Muscle of back (tissue), 11 donors: ENCODE results near the gene TNS2. TPM values are rescaled to one million over a fixed set of nuclear protein-coding genes. Genes with fewer than 3 reads are reported as not detected.
"Not testable (repeated sequence)": the region's sequence is repeated elsewhere in the genome, so short reads cannot be mapped to it uniquely, and the experiment has no call there.

Experiments used
- DNase-seq, 3 donors: peaks; one replicate each; pipeline versions ENCODE4 v3.0.0 to v3.0.0-alpha.2; 2013
- polyA plus RNA-seq, 10 donors: library from polyadenylated mRNA; unstranded; fragments of 120-200 nt; gene quantifications; one replicate each; pipeline ENCODE4 v1.2.1, GENCODE V29; 2013; ENCODE audit not compliant: insufficient read length in 10 of 10

The TNS2 gene
- polyA plus RNA-seq, 10 donors: 60.2 to 137 (median 84.2) TPM

DNA sequence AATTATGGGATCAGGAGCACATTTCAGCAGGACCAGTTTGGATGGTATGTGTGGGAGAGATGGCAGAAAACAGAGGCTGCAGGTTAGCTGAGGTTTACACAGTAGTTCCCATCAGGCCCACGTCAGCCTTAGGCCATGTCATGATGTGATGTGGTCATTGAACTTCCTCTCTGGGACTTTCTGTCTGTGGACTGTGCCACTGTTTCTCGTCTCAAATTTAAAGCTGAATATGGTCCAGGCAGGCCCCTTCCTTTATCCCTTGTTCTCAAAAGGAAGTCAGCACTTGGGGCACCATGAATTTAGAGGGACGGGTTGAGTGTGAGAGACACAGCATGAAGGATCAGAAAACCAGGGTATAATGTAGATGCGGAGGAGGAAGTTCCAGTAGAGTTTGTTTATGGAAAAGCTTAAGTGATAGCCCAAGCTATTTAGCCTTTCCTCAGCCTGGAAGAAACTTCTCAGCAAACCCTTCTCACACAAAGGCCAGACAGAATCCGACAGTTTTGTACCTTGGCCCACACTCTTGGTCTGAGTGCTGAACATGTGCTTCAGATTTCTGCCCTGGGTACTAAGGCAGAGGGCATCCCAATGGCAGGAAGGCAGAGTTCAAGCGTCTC, 44.0 kb downstream of the TNS2 start:
- DNase-seq: no peak

DNA sequence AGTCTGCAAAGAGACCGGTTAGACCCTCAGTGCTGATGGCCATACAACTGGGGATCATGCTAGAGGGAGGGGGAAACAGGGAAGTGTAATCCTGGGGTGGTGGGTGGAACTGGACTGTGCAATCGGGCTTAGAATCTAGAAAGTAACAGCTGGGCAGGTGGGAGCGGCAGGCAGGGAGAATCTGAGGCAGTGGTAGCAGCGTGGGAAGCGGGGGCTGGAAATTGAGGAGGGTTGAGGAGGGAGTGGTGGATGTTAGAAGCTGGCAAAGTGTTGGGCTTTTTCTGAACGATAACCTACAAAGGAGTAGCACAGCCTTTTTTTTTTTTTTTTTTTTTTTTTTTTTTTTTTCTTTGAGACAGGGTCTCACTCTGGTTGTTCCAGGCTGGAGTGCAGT, 44.5 kb downstream of the TNS2 start:
- DNase-seq: no peak

DNA sequence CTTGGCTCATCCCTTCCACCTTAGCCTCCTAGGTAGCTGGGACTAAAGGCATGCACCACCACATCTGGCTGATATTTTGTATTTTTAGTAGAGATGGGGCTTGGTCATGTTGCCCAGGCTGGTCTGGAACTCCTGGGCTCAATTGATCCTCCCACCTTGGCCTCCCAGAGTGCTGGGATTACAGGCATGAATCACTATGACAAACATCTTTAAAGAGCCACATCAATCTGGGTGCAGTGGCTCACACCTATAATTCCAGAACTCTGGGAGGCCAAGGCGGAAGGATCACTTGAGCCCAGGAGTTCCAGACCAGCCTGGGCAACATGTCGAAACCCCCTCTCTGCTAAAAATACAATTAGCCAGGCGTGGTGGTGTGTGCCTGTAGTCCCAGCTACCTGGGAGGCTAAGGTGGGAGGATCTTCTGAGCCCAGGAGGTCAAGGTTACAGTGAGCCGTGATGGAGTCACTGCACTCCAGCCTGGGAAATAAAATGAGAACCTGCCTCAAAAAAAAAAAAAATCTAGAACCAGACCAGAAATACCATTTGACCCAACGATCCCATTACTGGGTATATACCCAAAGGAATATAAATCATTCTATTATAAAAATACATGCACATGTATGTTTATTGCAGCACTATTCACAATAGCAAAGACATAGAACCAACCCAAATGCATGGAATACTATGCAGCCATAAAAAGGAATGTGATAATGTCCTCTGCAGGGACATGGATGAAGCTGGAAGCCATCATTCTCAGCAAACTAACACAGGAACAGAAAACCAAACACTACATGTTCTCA, 45.1 kb downstream of the TNS2 start:
- DNase-seq: not testable (repeated sequence)

DNA sequence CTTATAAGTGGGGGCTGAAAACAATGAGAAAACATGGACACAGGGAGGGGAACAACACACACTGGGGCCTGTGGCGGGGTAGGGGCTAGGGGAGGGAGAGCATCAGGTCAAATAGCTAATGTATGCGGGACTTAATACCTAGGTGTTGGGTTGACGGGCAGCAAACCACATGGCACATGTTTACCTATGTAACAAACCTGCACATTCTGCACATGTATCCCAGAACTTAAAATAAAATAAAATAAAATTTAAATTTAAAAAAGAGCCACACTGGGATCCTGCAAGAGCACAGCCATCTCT, 45.7 kb downstream of the TNS2 start:
- not testable (repeated sequence) for DNase-seq

DNA sequence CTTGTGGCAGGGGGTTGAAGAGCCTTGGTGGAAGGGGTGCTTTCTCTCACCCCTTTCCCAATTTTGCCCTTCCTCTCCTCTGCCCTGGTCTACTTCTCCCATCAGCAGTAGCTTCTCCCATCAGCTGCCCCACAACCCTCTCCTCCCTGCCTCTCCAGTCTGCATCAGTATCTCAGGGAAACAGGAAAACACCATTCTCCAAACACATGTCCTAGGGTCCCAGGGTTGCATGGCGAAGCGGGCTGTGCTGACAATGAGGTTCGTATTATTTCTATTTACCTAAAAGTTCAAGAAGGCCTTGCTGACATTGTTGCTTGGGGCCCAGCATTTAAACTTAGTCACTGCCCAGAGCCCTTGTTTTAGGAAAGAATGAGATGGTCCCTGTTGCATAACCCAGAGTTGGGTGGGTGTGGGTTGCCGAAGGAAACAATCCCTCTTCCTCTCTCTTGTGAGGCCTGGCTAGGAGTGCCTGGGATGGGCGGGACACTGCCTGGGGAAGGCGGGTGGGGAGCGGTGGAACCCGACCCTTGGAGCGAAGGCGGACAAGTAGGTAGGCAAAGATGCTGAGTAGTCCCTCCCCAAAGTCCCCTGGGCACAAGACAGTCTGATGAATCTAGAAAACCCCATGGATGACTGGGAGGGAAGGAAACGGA, 46.4 kb downstream of the TNS2 start:
- peak; percentile 77 to 92 (median 82) for DNase-seq

DNA sequence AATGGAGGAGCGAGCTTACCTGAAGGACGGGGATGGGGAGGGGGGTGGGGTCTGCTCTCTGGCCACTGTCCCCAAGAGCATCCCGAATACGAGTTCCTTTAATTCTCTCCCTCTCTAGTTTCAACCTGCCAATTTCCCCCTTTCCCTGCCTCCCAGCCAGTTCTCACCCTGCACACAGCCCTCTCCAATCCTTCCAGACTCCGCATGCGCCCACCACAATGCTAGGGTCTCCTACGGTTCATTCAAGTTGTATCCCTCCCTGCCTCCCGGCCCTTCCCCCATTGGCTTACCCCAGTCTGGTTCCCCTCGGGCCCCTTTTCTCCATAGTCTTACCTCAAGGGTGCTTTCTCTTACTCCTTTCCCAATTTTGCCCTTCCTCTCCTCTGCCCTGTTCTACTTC, 46.9 kb downstream of the TNS2 start:
- DNase-seq: peak in 1 of 3 donors; percentile 70

DNA sequence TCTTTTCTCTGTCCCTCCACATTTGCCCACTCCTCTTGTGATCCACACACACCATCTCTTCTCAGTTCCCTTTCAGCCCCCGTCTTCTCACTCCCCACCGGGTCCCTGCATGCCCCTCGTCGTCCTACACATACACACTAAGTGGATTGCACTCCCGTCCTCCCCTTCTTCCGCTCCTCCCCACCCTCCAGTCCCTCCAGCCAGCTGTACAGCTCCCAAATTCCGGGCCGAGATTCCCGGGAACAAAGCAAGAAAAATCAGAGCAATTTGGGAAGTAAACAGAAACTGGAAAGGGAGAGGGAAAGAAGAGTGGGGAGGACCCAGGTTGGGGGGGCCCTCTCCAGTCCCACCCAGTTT, 47.3 kb downstream of the TNS2 start:
- DNase-seq: peak; percentile 57 to 91 (median 79)

DNA sequence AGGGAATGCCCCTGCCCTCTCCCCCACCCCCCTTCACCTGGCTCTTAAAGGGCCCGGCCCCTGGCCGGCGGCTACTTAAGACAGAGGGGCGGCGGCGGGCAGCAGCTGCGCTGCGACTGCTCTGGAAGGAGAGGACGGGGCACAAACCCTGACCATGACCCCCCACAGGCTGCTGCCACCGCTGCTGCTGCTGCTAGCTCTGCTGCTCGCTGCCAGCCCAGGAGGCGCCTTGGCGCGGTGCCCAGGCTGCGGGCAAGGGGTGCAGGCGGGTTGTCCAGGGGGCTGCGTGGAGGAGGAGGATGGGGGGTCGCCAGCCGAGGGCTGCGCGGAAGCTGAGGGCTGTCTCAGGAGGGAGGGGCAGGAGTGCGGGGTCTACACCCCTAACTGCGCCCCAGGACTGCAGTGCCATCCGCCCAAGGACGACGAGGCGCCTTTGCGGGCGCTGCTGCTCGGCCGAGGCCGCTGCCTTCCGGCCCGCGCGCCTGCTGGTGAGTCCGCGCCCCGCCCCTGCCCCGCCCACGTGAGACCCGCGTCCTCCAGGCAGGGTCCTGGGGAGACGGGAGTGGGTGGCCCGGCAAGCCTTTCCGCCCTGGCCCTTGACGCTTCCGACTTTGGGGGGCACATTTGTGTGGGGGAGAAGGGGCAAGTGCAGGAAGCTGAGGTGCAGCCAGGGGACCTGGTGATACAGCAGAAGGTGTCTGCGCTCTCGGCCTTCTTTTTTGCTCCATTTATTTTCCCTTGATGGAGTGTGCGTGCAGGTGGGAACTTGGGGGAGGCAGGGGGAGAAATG, 47.9 kb downstream of the TNS2 start, which contains the start of gene IGFBP6:
TSS of gene IGFBP6 (plus strand) at position 104 of the 790 bp plus-strand sequence. CDS start at position 155, 51 bp downstream.
- peak; percentile 38 to 87 (median 60) for DNase-seq

DNA sequence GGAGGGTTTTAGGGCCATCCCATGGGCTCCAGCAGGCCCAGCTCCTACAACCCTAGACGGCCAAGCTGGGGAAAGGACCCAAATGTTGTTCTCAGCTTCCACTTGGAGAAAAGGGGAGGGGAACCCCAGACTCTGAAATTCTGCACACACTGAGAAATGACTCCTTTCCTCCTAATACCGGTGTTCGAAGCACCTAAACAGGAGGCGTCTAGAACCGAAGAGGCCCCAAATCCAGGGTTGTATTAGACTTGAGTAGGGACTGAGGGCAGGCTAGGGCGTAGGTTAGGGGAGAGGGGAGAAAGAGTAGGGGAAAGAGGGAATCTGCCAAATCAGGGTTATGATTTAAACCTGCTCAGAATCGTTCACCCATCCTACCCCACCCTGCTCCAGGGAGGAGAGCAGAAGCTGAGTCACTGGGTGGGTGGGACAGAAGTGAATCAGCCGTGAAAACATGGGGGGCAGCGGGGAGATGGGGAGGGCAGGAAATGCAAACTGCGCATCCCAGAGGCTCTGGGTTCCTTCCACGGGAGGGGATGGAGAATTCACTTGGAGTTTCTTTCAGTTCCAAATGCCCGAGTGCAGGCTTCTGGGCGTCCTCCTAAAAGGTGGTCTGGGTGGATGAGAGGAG, 48.6 kb downstream of the TNS2 start:
- DNase-seq: peak; percentile 46 to 75 (median 74)

DNA sequence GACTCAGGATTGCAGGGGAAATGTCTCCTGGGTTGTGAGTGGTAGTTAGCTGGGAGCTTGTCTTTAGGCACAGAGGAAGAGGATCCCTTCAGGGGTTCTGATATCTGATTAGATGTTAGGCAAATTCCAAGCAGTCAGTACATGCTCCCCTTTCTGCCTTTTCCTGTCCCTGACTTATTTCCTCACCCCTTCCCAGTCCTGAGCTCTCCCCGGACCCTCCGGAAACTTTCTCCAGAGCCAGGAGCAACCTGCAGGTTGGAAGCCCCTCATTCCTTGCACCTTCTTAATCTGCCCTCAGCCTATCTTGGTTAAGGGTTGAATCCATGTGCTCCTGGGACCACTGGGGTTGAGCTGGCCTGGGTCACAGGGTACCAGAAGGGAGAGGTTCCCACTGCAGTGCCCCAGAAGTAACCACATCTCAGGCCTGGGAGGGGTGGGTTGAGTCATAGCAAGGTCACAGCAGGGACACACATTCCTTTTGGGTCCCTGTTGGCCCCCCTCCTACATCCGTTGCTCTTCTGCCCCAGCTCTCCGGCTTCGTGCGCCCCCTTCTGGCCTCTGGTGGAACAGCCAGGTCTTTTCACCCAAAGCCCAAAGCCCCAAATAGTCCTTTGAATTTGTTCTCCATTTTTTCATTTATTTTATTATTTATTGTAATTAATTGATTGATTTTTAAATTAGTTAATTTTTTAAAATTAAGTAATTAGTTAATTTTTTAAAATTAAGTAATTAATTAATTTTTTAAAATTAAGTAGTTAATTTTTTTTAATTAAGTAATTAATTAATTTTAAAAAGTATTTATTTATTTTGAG, 49.4 kb downstream of the TNS2 start:
- DNase-seq: peak; percentile 92 to 95 (median 94)

DNA sequence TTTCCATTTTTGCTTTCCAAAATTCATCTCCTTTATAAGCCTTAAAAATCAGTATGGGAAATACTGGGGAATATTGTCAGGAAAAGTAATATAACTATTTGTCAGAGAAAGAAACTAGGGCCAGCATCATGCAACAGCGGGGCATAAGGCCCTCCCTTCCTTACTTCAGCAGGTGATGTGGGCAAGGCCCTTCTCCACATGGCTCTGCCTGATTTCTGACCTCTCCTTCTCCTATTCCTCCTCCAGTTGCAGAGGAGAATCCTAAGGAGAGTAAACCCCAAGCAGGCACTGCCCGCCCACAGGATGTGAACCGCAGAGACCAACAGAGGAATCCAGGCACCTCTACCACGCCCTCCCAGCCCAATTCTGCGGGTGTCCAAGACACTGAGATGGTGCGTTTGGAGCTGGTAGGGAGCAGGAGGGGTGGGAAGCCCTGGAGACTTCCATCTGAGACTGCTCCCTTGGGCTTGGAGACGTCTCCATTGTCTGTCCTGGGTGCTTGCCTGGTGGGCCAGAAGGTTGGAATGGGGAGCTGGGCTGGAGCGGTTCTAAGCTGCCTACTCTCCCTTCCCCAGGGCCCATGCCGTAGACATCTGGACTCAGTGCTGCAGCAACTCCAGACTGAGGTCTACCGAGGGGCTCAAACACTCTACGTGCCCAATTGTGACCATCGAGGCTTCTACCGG, 50.7 kb downstream of the TNS2 start:
- no peak for DNase-seq

DNA sequence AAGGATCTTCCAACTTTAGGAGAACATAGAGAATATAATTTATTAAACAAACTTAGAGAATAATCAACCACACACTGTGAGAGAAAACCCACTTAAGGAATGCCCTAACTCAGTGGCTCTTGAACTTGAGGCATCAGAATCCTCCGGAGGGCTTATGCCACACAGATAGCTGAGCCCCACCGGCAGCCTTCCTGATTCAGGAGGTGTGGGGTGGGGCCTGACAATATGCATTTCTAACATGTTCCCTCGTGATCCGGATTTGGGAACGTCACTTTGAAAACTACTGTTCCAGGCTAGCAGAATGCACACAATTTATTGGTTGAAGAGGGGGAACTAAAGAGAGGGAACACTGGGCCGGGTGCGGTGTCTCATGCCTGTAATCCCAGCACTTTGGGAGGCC, 51.4 kb downstream of the TNS2 start:
- no peak for DNase-seq

DNA sequence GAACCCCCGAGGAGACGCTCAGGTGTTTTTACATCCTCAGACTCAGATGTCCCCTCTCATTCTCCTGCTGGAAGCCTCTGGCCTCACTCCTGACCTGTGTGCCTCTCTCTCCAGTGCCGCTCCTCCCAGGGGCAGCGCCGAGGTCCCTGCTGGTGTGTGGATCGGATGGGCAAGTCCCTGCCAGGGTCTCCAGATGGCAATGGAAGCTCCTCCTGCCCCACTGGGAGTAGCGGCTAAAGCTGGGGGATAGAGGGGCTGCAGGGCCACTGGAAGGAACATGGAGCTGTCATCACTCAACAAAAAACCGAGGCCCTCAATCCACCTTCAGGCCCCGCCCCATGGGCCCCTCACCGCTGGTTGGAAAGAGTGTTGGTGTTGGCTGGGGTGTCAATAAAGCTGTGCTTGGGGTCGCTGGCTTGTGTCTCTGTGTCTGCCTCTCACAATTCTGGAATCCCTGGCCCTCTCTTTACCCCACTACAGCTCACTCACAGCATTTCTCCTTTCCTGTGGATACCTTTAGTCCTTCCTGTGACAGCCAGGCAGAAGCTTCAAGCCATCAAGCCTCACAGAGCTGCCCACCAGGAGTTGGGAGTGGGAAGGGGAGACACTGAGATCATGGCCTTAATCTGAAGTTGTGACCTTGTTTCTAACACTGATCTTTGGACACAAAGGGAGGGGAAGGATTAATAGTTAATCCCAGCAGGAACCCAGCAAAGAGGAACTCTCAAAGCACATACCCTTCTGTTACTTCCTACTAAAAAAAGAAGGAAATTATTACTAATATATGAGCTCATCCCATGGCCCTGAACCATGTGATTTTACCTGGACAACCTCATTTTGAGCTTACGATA, 52.3 kb downstream of the TNS2 start:
- DNase-seq: no peak

DNA sequence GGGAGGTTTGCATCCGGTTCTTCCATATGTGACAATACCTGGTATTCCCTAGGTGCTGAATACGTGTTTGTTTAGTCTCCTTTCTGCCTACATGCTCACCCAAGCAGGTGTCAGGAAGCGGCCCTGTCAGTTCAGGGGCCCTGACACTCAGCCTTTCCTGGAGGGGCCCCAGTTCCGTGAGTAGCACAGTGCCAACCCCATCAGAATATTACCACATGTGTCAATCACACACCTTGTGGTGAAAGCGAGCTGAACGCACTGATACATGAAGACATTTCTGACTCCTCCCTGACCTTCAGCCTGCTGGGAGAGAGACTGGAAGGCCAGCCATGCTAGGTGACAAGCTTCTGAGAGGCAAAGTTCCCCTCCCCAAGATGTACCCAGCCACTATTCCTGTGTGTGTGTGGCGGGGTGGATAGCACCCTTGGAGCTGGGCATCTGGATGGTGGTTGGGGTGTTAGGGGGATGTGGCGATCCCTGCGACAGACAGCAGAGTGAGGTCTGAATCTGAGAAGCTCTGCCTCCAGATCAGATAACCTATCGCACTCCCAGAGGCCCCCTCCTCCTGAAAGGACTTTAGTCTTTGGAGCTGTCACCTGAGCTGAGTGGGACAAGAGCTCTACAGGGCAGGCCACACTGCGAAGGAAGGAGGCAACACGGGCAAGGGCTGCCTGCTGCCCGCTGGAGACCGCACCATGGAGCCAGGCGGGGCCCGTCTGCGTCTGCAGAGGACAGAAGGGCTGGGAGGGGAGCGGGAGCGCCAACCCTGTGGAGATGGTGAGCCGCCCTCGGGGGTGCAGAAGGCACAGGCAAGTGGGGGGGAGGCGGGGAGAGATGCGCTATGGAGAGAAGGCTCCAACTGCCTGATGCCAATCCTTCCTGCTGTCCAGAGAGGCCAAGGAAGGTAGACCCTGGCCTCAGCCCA, 53.3 kb downstream of the TNS2 start, which contains the start of gene SOAT2:
TSS of gene SOAT2 (plus strand) at position 604 of the 925 bp plus-strand sequence. CDS start at position 696, 92 bp downstream.
- DNase-seq: no peak

DNA sequence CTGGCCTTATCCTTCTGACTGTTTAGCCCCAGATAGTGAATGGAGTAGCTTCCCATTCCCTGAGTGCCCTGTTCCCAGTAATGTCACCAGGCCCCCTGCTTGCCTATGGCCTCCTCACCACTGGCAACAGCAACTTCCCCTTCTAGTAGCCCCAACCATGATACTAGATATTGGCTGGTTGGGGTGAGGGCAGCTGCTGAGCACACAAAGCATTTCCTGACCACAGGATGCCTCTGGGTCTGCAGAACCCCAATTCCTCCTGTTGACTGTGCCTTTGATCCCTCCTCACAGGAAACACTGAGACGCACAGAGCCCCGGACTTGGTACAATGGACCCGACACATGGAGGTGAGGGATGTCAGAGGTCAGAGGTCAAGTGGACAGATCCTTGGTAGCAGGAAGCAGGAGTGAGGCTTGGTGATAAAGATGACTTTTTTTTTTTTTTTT, 54.0 kb downstream of the TNS2 start:
- DNase-seq: no peak

DNA sequence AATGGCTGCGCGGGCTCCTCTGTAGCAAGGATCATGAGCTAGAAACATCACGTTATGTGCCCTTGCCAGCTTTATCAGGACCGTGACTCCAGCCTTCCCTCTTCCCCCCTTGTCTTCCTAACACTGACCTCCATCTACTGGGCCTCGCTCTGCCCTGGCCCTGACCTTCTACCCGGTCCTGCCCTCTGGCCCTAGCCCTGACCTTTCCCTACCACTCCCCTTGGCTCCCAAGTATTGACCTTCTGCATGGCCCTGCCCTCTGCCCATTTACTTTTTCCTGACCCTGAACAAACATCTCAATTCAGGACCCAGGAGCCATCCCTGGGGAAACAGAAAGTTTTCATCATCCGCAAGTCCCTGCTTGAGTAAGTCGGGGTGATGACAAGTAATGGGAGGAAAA, 55.4 kb downstream of the TNS2 start:
- DNase-seq: no peak

DNA sequence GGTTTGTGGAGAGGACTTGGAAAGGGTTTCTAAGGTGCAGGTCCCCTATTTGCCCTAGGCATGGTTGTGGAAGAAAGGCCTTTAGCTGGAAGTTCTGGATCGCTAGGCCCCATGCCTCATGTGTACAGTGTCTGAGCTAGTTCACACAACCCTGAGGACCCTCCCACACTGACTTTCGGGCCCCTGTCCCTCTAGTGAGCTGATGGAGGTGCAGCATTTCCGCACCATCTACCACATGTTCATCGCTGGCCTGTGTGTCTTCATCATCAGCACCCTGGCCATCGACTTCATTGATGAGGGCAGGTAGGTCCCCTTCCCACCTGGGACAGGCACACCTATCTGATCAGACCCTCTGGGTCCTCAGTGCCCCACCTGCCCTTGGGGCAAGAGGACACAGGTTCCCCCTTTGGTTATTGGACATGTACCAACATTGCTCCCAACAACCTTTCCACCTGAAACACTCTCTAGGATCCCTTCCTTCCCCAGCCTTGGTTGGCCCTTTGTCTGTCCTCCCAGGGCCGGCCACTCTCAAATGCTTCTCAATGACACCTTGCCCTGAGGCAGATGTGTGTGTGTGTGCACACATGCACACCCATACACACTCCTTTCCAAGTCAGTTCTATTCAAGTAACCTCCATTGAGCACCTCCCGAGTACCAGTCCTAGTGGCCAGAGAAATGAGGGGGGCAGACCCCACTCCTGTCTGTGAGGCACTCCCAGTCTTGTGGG, 56.0 kb downstream of the TNS2 start:
- DNase-seq: no peak
